HFF-Myc (cell line): Measurements from ENCODE around the gene SMO.

Experiments
- DNase-seq: peaks from one replicate; pipeline ENCODE4 v3.0.0-alpha.2; 2011; ENCODE audit warnings: low read depth; ENCODE audit errors: extremely low read depth
- H3K4me3 ChIP-seq: replicated peaks from 2 replicates; pipeline ENCODE4 v1.5.1; 2011; ENCODE audit warnings: low read depth, mild to moderate bottlenecking, control low read depth, low read length
- TF ChIP-seq, protein P1 (sequence below): IDR thresholded peaks from 2 replicates; pipeline ENCODE4 v1.5.1; 2012; ENCODE audit warnings: mild to moderate bottlenecking, low read depth, low read length, control low read depth; ENCODE audit errors: missing control alignments

Gene SMO

DNA sequence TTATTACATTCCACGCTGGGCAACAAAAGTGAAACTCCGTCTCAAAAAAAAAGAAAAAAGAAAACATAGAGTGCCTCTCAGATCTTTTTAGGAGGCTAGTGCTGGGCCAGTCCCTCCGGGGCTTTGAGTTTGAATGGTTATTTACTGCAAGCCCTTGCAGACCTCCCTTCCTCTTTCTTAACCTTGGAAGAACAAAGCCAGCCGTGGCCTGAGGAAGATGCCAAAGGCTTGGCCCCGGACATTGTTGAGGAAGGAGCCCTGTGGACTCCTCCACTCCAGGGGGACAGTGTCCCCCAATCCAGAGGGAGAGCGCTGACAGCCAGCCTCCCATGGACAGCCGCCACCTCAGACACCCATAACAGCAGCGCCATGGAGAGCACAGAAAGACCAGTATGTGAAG is 38.9 kb upstream of the SMO start:
- H3K4me3 ChIP-seq: no peak overlapping the region
- DNase-seq: no peak
- TF ChIP-seq, protein P1, sequence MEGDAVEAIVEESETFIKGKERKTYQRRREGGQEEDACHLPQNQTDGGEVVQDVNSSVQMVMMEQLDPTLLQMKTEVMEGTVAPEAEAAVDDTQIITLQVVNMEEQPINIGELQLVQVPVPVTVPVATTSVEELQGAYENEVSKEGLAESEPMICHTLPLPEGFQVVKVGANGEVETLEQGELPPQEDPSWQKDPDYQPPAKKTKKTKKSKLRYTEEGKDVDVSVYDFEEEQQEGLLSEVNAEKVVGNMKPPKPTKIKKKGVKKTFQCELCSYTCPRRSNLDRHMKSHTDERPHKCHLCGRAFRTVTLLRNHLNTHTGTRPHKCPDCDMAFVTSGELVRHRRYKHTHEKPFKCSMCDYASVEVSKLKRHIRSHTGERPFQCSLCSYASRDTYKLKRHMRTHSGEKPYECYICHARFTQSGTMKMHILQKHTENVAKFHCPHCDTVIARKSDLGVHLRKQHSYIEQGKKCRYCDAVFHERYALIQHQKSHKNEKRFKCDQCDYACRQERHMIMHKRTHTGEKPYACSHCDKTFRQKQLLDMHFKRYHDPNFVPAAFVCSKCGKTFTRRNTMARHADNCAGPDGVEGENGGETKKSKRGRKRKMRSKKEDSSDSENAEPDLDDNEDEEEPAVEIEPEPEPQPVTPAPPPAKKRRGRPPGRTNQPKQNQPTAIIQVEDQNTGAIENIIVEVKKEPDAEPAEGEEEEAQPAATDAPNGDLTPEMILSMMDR: no peak

DNA sequence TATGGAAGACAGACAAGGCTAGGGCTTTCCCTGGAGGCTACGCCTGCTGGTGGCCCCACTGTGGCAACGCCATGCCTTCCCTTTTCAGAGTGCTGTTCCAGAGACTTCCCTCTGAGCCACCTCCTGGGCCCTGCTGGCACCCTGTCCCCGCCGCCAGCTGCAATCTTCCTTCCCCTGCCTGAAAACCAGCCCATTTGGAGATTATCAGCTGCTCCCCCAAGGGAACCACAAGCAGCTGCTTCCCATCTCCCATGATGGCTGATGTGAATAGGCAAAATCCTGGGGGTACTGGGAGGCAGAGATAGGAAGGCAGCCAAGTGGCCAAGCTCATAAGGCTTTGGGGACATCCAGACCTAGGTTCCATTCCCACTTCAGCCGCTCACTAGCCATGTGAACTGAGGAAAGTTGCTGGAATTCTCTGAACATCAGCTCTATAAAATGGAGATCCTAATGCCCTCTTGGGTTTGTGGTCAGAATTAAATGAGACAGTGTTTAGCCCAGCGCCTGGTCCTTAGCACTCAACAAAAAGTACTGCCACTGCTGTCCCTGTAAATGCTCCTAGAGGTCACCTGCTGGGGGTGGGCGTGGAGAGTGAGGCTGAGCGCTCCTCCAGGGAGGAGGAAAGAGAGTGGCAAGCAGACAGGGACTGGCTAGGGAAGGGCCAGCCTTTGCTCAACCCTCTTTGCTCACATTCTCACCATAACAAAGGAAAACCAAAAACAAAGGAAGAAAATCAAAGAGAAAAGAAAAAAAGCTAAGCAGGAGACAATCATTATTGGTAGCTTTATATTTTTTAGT is 38.0 kb upstream of the SMO start:
- H3K4me3 ChIP-seq: no peak overlapping the region
- TF ChIP-seq, protein P1: no peak

DNA sequence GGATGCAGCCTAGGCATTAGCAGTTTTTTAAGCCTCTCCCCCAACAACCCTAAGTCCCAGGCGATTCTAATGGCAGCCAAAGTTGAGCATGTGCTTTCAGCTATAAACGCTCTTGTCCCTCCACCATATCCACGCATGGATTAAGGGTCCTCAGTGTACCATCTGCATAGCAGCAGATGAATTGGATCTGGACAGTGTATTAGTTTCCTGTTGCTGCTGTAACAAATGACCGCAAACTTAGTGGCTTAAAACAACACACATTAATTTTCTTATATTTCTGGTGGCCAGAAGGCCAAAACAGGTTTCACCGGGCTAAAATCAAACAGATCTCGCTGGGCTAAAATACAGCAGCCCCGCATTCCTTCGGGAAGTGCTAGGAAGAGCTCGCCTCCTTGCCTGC is 30.8 kb upstream of the SMO start:
- H3K4me3 ChIP-seq: no peak overlapping the region
- no peak for DNase-seq
- TF ChIP-seq, protein P1: no peak

More for the DNA sequence above, 38.0 kb upstream of the SMO start:
- no peak for DNase-seq

DNA sequence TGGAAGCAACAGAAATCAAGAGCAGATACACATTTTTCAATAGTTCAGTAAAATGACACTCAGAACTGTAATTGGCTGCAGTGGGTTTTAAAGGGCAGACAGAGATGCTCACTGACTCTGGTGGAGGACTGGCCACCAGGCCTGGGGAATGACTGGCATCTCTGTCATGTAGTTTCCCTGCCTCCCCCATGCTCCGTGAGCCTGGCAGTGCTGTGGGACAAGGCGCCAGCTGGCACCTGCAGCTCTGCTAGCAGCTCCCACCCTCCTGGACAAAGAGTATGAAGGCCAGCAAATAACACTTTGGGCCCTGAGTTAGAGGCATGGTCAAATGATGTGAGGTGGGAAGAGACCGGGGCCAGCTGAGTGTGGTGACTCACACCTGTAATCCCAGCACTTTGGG is 28.9 kb upstream of the SMO start:
- H3K4me3 ChIP-seq: no peak overlapping the region
- TF ChIP-seq, protein P1: no peak
- no peak for DNase-seq

DNA sequence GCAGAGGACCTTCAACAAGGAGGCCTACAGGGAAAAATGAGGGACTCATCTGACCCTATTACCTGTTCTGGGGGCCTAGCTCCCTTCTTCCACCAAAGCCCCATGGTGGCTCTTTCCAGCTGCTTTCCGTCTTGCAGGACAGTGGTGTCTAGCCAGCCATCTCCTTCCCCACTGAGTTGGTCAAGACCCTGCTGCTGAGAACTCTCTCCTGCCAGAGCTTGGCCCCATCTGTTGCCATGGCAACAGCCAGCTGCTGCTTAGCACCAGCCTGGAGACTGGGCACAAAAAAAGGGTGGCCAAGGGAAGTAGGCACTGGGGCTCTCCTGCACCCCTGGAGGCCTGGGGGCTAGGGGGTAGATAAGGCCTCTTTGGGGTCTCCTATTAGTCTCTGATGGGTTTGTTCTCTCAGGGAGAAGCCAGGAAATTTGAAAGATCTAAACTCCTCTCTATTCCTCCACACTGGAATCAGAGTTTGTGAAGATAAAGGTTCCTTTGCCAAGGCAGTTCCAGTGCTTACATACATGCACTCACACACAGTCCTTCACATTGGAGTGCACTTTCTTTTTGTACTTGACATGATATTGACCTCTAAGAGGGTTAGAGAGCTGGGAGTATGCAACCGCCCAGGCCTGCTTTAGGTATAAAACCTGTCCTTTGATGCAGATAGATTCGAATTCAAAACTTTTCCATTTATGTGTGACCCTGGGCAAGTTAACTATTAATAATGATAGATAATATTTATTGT is 28.1 kb upstream of the SMO start:
- TF ChIP-seq, protein P1: no peak
- no peak for DNase-seq

DNA sequence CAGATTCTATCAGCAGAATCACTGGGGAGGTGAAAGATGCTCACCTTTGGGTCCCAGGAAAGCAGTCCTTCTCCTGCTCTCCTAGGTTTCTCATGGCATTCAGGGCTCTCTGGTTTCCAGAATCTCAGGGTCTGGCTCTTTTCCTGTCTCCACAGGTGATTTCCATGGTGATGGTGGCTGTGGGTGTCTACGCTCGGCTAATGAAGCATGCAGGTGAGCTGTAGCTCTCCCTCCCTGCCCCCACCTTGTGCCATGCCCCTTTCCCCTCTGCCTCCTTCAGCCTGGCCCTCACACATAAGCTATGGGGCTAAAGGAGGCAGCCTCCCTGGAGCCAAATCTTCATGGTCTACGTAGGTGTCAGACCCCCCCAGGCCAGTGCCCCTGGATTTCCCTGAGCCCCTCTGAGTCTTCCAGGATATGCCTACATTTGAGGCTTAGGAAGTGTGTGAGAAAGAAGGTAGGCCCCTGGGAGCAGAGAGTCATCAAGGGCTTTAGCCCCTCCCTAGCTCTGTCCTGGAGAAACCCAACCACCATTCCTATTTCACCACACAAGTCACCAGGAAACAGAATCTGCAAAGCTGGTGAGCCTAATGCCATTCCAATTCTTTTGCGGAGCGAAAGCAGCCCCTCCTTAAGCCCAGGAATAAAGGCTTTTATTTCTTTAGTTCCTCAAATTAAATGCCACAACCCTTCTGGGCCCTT is 26.8 kb upstream of the SMO start:
- no peak for DNase-seq

More for the DNA sequence above, 28.1 kb upstream of the SMO start:
- H3K4me3 ChIP-seq: no peak overlapping the region

More for the DNA sequence above, 26.8 kb upstream of the SMO start:
- TF ChIP-seq, protein P1: no peak
- no peak overlapping the region for H3K4me3 ChIP-seq
